ENCODE results near the gene ASIP. TPM values are rescaled to one million over a fixed set of nuclear protein-coding genes. Genes with fewer than 3 reads are reported as not detected.

ASIP gene
- total RNA-seq, 1 experiment from 2014 or later, result not detected

- Histone ChIP-seq H4K5ac (ENCODE audit: insufficient read length, low read depth, low read length) (no peak overlapping the region), H2AK5ac (ENCODE audit: insufficient read length, low read length) (no peak overlapping the region), H3K79me1 (ENCODE audit: insufficient read depth, low read depth, low read length, poor library complexity, severe bottlenecking) (no peaks in the 10 kb centered on the region), H4K8ac (replicated peaks; ENCODE audit: insufficient read length, low read depth, low read length) (no peak overlapping the region), H3T11ph (ENCODE audit: low read length) (no peak overlapping the region), H2BK120ac (ENCODE audit: low read depth, low read length, poor library complexity, severe bottlenecking) (no peak overlapping the region), H2BK12ac (ENCODE audit: insufficient read length, low read depth, low read length) (no peak overlapping the region), H3K56ac (ENCODE audit: insufficient read length, low read depth, low read length) (no peak overlapping the region), H2BK15ac (ENCODE audit: low read depth, low read length) (no peak overlapping the region), H3K27ac (ENCODE audit: insufficient read length, low read depth, low read length) (no peak overlapping the region), H4K20me1 (ENCODE audit: control insufficient read depth, insufficient read depth, insufficient read length) (peaks cover 3% of the 10 kb centered on the region), H3K9me3 (ENCODE audit: control insufficient read depth, low read depth, low read length) (no peaks in the 10 kb centered on the region), H3K18ac (ENCODE audit: insufficient read length, low read depth, low read length) (no peak overlapping the region), H2AFZ (ENCODE audit: low read length) (no peak overlapping the region), H2BK20ac (ENCODE audit: low read depth, low read length, poor library complexity, severe bottlenecking) (no peak overlapping the region), H2BK5ac (ENCODE audit: insufficient read length, low read length) (no peak overlapping the region), H3K23ac (ENCODE audit: insufficient read length, low read depth, low read length) (no peak overlapping the region), H3K23me2 (ENCODE audit: insufficient read length, low read depth, low read length, poor library complexity, severe bottlenecking) (no peaks in the 10 kb centered on the region), H4K91ac (ENCODE audit: insufficient read length, low read depth, low read length) (no peak overlapping the region), H3K27me3 (ENCODE audit: insufficient read depth, low read length) (no peaks in the 10 kb centered on the region), H3K9ac (ENCODE audit: extremely low read depth, insufficient read length, low read length) (no peak overlapping the region), H3K4me1 (ENCODE audit: insufficient read depth, low read length) (no peaks in the 10 kb centered on the region), H3K4ac (ENCODE audit: low read depth, low read length) (no peak overlapping the region), H3K4me2 (ENCODE audit: insufficient read depth, insufficient read length, low read length) (no peak overlapping the region), H3K79me2 (ENCODE audit: insufficient read depth, low read length) (no peaks in the 10 kb centered on the region; the same call in 1 of the 2 replicates), H3K14ac (ENCODE audit: insufficient read depth, low read length) (no peak overlapping the region)
- no peak for DNase-seq
- H3K27me3 Mint-ChIP-seq (ENCODE audit: low read depth), result no peaks in the 10 kb centered on the region
- no peak overlapping the region for H3K4me3 Mint-ChIP-seq
- WGBS (ENCODE audit: extremely low coverage, insufficient read length, low lambda C conversion rate), result no CpG with 5 or more reads among the region's 11 CpGs
- H3K36me3 Mint-ChIP-seq (ENCODE audit: insufficient read depth in 1 of 3, low read depth in 3 of 3), result peaks cover 73 to 97% (median 88%) of the 10 kb centered on the region in 3 experiments; a peak in 6 of 7 replicates
- no peak overlapping the region for H3K27ac Mint-ChIP-seq
- no peaks in the 10 kb centered on the region for H3K4me1 Mint-ChIP-seq
- TF ChIP-seq CTCF (conservative IDR thresholded peaks at IDR 0.05), result no peak
- no peaks in the 10 kb centered on the region for H3K9me3 Mint-ChIP-seq
These were observed 49.2 kb downstream of the ASIP start for GRCh38 chr20:34290471-34290870.

All from H9 (cell line).